Activated CD8-positive, alpha-beta memory T cell treated with anti-CD3 and anti-CD28 coated beads, Interleukin-2, amount 10 ng/mL, durations not matched to agents 7 days and 5 days (primary cell): Measurements from ENCODE around the gene AOPEP. TPM values are rescaled to one million over a fixed set of nuclear protein-coding genes. Genes with fewer than 3 reads are reported as not detected.

Experiments used
- ATAC-seq: fragments of 150-1000 bp; cut with Tn5 transposase; one replicate; pipeline ENCODE4 v1.10.0; 2021; ENCODE audit warnings: moderate library complexity
- CTCF ChIA-PET: fragments of 350-600 bp; sonication (Branson Sonifier 250); formaldehyde crosslinking; loops from one replicate; lab custom pipeline; 2021; ENCODE audit warnings: antibody characterized with exemption; lab: Charles Lee
- DNase-seq: peaks from one replicate; pipeline ENCODE4 v3.0.0-alpha.2; 2020
- H3K27ac Mint-ChIP-seq: one replicate; pipeline ENCODE4 v1.8.0; 2021; ENCODE audit warnings: mild to moderate bottlenecking, mixed read lengths
- H3K27me3 Mint-ChIP-seq: one replicate; pipeline ENCODE4 v1.8.0; 2021; ENCODE audit warnings: mixed read lengths
- H3K36me3 Mint-ChIP-seq: one replicate; pipeline ENCODE4 v1.8.0; 2021; ENCODE audit warnings: mild to moderate bottlenecking, mixed read lengths
- H3K4me1 Mint-ChIP-seq: one replicate; pipeline ENCODE4 v1.8.0; 2021; ENCODE audit warnings: mixed read lengths
- H3K4me3 Mint-ChIP-seq: one replicate; pipeline ENCODE4 v1.8.0; 2021; ENCODE audit warnings: mild to moderate bottlenecking, moderate library complexity, mixed read lengths
- H3K9me3 Mint-ChIP-seq: one replicate; pipeline ENCODE4 v1.8.0; 2022; ENCODE audit warnings: low read depth, mixed read lengths
- total RNA-seq, 2 experiments: library from RNA; stranded (reverse); gene quantifications; one replicate each; pipeline ENCODE4 v1.2.3, GENCODE V29; 2021

Gene AOPEP
- 10 to 100 TPM in 1 of 2 experiments, 1 to 10 TPM in 1; 9.8 to 13.7 TPM for total RNA-seq

DNA sequence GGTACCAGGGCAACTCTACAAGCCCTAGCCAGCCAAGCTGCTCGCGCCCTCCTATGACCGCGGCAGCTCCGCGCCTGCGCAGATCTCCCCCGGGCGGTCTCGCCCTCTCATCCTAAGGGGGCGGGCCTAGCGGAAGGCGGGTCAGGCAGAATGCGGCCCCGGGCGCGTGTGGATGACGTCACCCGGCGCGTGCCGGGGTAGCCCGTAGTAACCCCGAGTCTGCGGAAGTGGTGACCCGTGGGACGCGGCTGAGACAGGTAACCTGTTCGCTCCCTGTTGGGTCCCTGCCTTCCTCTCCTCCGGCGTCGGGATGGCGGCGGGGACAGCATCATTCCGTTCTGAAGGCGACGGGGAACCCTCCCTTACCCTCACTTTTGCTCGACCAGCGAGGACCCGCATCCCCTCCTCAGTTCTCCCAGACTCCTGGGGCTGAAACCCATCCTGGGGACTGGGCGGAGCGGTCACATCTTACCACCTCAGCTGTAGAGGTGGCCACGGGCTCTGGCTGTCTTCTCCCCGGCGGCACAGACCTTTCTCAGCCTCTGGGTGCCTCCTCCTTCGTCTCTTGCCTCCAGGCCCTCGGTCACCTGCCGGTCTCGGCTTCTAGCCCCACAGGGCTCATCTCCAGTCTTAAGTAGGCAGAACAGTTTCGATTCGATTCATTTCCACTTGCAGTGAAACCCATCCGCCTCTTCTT lies at the start of gene AOPEP:
AOPEP (plus strand) TSS at position 205 of the 697 bp plus-strand sequence. CDS start 33,085 bp downstream, outside the sequence.
- H3K4me1 Mint-ChIP-seq = peaks cover 12% of the 10 kb centered on the region
- CTCF ChIA-PET = interaction anchor here (0.8 to 1.7 kb wide), 3 partner anchors 45 to 401 kb away, joined by 3 to 10 read pairs (median 4); no protein-coding TSS in a partner anchor
- no peaks in the 10 kb centered on the region for H3K36me3 Mint-ChIP-seq
- H3K9me3 Mint-ChIP-seq = no peaks in the 10 kb centered on the region
- DNase-seq (peak; percentile 99), ATAC-seq (peak; percentile 99)
- peak within 1 kb of the TSS; percentile 94 for H3K4me3 Mint-ChIP-seq
- H3K27ac Mint-ChIP-seq = peak within 1 kb of the TSS; percentile 98
- no peaks in the 10 kb centered on the region for H3K27me3 Mint-ChIP-seq

DNA sequence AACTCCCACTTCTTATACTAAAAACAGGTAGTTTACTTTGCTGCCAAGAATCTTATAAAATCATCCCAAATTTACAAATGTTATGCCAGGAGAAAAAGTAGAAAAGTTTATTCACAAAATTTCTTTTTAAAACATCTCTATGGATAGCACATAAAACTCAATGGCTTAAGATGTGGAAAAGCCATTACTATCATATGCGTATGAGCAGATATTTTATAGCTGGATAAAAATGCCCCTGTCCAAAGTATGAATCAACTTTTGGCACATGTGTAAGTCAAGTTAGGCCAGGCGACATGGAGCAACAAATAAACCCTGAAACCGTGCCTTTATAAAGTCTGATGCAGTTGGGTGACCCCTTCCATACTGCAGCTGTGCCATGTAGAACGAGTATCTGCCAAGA lies 48.6 kb upstream of the AOPEP start:
- ATAC-seq (no peak), DNase-seq (no peak)
- no peaks in the 10 kb centered on the region for H3K9me3 Mint-ChIP-seq
- H3K4me3 Mint-ChIP-seq = no peak overlapping the region
- no peaks in the 10 kb centered on the region for H3K4me1 Mint-ChIP-seq
- H3K36me3 Mint-ChIP-seq = no peaks in the 10 kb centered on the region
- H3K27me3 Mint-ChIP-seq = peaks cover 42% of the 10 kb centered on the region
- CTCF ChIA-PET = interaction anchor here (0.6 to 1.1 kb wide), 3 partner anchors 9 to 450 kb away, joined by 3 to 4 read pairs (median 3); no protein-coding TSS in a partner anchor
- H3K27ac Mint-ChIP-seq = no peak overlapping the region

DNA sequence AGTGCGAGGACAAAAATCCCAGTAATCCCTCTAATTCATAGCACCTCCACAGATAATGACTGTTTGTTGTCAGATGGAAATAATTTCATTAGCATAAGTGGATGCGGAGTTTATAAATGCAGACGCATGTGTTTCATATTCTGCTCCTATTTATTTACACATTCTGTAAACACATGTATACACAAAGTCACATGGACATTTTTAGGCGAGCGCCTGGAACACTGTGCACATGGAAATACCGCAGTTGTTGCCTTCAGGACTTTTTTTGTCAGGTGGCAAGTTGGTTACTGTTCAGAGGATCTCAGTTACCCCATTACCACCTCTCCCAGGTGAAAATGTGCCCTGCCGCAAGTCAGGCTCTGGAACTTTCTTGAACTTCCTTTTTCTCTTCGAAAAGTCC lies 46.9 kb upstream of the AOPEP start:
- DNase-seq (no peak), ATAC-seq (no peak)
- H3K27me3 Mint-ChIP-seq = peaks cover 44% of the 10 kb centered on the region
- no peaks in the 10 kb centered on the region for H3K4me1 Mint-ChIP-seq
- CTCF ChIA-PET = interaction anchor here (0.5 to 4.1 kb wide), 4 partner anchors 10 to 500 kb away, joined by 3 to 110 read pairs (median 16); no protein-coding TSS in a partner anchor
- H3K9me3 Mint-ChIP-seq = no peaks in the 10 kb centered on the region
- no peaks in the 10 kb centered on the region for H3K36me3 Mint-ChIP-seq
- no peak overlapping the region for H3K4me3 Mint-ChIP-seq
- no peak overlapping the region for H3K27ac Mint-ChIP-seq

- Mint-ChIP-seq H3K4me3 (no peak overlapping the region), H3K27me3 (peaks cover 44% of the 10 kb centered on the region), H3K27ac (no peak overlapping the region), H3K9me3 (no peaks in the 10 kb centered on the region), H3K4me1 (no peaks in the 10 kb centered on the region), H3K36me3 (no peaks in the 10 kb centered on the region)
- DNase-seq (no peak), ATAC-seq (no peak)
- CTCF ChIA-PET = interaction anchor here (1.0 to 4.1 kb wide), 7 partner anchors 11 to 1637 kb away, joined by 3 to 110 read pairs (median 7); no protein-coding TSS in a partner anchor
Observed at GRCh38 chr9:94680020-94680419, 46.5 kb upstream of the AOPEP start.

- ATAC-seq (no peak), DNase-seq (no peak)
- Mint-ChIP-seq H3K4me1 (no peaks in the 10 kb centered on the region), H3K9me3 (no peaks in the 10 kb centered on the region), H3K27me3 (peaks cover 48% of the 10 kb centered on the region), H3K27ac (no peak overlapping the region), H3K4me3 (no peak overlapping the region), H3K36me3 (no peaks in the 10 kb centered on the region)
- CTCF ChIA-PET = interaction anchor here (0.8 to 4.1 kb wide), 16 partner anchors 9 to 1637 kb away, joined by 3 to 110 read pairs (median 4); partner anchors contain the start of gene AOPEP
Observed at GRCh38 chr9:94680621-94681020, 45.9 kb upstream of the AOPEP start.

DNA sequence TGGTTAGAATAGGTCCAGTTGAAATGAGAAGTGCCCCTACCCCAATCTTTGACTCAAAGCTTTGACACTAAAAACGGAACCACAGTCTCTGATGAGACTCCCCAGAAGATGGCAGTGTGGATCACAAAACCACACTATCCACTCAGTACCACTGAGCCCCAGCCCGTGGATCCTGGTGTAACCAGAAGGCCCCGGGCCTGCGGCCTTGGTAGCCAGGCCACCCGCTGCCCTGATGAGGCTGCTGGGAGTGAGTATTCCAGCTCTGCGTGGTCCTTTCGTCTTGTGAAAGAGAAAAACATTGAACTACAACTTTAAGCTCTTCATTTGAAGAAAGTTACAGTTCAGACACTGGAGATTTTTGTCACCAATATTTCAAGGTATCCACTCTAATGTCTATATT lies 45.0 kb upstream of the AOPEP start:
- CTCF ChIA-PET = interaction anchor here (0.6 to 4.1 kb wide), 25 partner anchors 9 to 587 kb away, joined by 3 to 110 read pairs (median 4); partner anchors contain the start of gene AOPEP
- DNase-seq = peak; percentile 66
- H3K4me3 Mint-ChIP-seq = no peak overlapping the region
- no peaks in the 10 kb centered on the region for H3K9me3 Mint-ChIP-seq
- peaks cover 57% of the 10 kb centered on the region for H3K27me3 Mint-ChIP-seq
- no peaks in the 10 kb centered on the region for H3K36me3 Mint-ChIP-seq
- no peak overlapping the region for H3K27ac Mint-ChIP-seq
- no peaks in the 10 kb centered on the region for H3K4me1 Mint-ChIP-seq
- ATAC-seq = peak; percentile 68

DNA sequence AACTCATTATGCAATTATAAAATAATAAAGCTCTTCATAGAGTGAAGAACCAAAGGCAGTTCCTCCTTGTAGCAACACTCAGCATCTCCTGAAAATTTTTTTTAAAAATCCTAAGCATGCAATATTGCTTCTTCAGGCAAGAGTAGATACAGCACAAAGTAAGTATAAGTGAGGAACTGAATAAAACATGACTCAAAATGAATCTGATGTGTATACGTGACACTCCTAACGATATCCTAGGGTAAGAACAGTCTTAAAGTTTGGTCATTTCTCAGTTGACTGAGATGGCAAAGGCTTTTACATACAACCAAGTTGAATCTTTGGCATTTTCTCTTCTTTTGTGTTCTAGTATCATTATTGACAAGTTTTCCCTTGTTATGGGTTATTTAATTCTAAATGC lies 41.1 kb upstream of the AOPEP start:
- H3K36me3 Mint-ChIP-seq = no peaks in the 10 kb centered on the region
- no peaks in the 10 kb centered on the region for H3K9me3 Mint-ChIP-seq
- no peak overlapping the region for H3K27ac Mint-ChIP-seq
- H3K4me1 Mint-ChIP-seq = no peaks in the 10 kb centered on the region
- H3K4me3 Mint-ChIP-seq = no peak overlapping the region
- CTCF ChIA-PET = no interaction called here
- peaks cover 34% of the 10 kb centered on the region for H3K27me3 Mint-ChIP-seq
- ATAC-seq (no peak), DNase-seq (no peak)

- ATAC-seq = no peak
- no peak overlapping the region for H3K27ac Mint-ChIP-seq
- no peaks in the 10 kb centered on the region for H3K4me1 Mint-ChIP-seq
- H3K9me3 Mint-ChIP-seq = no peaks in the 10 kb centered on the region
- CTCF ChIA-PET = no interaction called here
- H3K36me3 Mint-ChIP-seq = no peaks in the 10 kb centered on the region
- peaks cover 36% of the 10 kb centered on the region for H3K27me3 Mint-ChIP-seq
- DNase-seq = no peak
- no peak overlapping the region for H3K4me3 Mint-ChIP-seq
Observed at GRCh38 chr9:94687451-94687850, 39.0 kb upstream of the AOPEP start.

GRCh38 chr9:94690344-94690743 lies 36.2 kb upstream of the AOPEP start:
- CTCF ChIA-PET = interaction anchor here (1.5 kb wide), 1 partner anchor 9 kb away, joined by 3 read pairs; no protein-coding TSS in a partner anchor
- ATAC-seq (no peak), DNase-seq (no peak)
- H3K4me3 Mint-ChIP-seq = no peak overlapping the region
- H3K36me3 Mint-ChIP-seq = no peaks in the 10 kb centered on the region
- H3K9me3 Mint-ChIP-seq = no peaks in the 10 kb centered on the region
- peaks cover 38% of the 10 kb centered on the region for H3K27me3 Mint-ChIP-seq
- no peaks in the 10 kb centered on the region for H3K4me1 Mint-ChIP-seq
- H3K27ac Mint-ChIP-seq = no peak overlapping the region

- Mint-ChIP-seq H3K9me3 (no peaks in the 10 kb centered on the region), H3K4me1 (no peaks in the 10 kb centered on the region), H3K27me3 (peaks cover 30% of the 10 kb centered on the region), H3K27ac (no peak overlapping the region), H3K4me3 (no peak overlapping the region), H3K36me3 (no peaks in the 10 kb centered on the region)
- CTCF ChIA-PET = interaction anchor here (0.9 kb wide), 1 partner anchor 11 kb away, joined by 3 read pairs; no protein-coding TSS in a partner anchor
- ATAC-seq (no peak), DNase-seq (no peak)
Observed at GRCh38 chr9:94692601-94693000, 33.9 kb upstream of the AOPEP start.

DNA sequence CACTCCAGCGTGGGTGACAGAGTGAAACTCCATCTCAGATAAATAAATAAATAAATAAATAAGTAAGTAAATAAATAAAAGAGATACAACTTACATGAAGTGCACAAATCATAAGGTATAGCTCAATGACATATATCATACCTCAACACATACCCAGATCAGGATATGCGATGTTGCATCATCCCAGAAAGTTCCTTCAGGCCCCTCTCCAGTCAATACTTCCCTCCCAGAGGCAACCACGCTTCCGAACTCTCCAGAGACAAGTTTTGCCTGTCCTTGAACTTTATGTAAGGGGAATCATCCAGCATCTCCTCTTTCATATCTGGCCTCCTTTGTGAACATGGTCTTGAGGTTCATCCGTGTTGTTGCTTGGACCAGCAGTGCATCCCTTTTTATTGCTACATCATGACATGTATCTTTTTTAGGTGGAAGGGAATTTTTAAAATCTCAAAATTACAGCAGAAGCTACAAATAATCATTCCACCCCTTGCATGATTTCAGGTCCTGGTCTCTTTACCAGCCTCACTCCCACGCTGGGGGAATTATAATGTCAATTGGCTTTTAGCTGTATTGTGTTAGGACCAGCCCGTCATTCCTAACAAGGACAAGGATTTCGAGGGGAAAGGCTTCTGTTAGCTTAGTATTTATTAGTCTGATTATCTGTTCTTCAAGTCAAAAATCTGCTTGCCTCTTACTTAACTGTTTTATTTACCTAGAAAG lies 32.9 kb upstream of the AOPEP start:
- Mint-ChIP-seq H3K4me1 (no peaks in the 10 kb centered on the region), H3K9me3 (no peaks in the 10 kb centered on the region), H3K4me3 (no peak overlapping the region), H3K27ac (no peak overlapping the region), H3K36me3 (no peaks in the 10 kb centered on the region), H3K27me3 (peaks cover 32% of the 10 kb centered on the region)
- DNase-seq (no peak), ATAC-seq (no peak)
- CTCF ChIA-PET = interaction anchor here (1.0 kb wide), 1 partner anchor 90 kb away, joined by 3 read pairs; no protein-coding TSS in a partner anchor

- CTCF ChIA-PET = interaction anchor here (0.7 kb wide), 1 partner anchor 329 kb away, joined by 3 read pairs; no protein-coding TSS in a partner anchor
Observed at GRCh38 chr9:94696545-94696944, 30.0 kb upstream of the AOPEP start.

GRCh38 chr9:94697972-94698581 lies 28.4 kb upstream of the AOPEP start:
- DNase-seq = no peak
- Mint-ChIP-seq H3K36me3 (no peaks in the 10 kb centered on the region), H3K27ac (no peak overlapping the region), H3K4me3 (no peak overlapping the region), H3K27me3 (peaks cover 19% of the 10 kb centered on the region), H3K4me1 (no peaks in the 10 kb centered on the region), H3K9me3 (no peaks in the 10 kb centered on the region)
- CTCF ChIA-PET = interaction anchor here (1.5 to 1.9 kb wide), 2 partner anchors 17 to 433 kb away, joined by 5 to 6 read pairs; no protein-coding TSS in a partner anchor
- ATAC-seq = no peak

More at GRCh38 chr9:94696545-94696944, 30.0 kb upstream of the AOPEP start:
- no peaks in the 10 kb centered on the region for H3K36me3 Mint-ChIP-seq
- ATAC-seq = no peak
- H3K27ac Mint-ChIP-seq = no peak overlapping the region
- no peaks in the 10 kb centered on the region for H3K9me3 Mint-ChIP-seq
- H3K4me1 Mint-ChIP-seq = no peaks in the 10 kb centered on the region
- no peak overlapping the region for H3K4me3 Mint-ChIP-seq
- peaks cover 22% of the 10 kb centered on the region for H3K27me3 Mint-ChIP-seq
- no peak for DNase-seq
